ENCODE results near the gene MLIP.

DNA sequence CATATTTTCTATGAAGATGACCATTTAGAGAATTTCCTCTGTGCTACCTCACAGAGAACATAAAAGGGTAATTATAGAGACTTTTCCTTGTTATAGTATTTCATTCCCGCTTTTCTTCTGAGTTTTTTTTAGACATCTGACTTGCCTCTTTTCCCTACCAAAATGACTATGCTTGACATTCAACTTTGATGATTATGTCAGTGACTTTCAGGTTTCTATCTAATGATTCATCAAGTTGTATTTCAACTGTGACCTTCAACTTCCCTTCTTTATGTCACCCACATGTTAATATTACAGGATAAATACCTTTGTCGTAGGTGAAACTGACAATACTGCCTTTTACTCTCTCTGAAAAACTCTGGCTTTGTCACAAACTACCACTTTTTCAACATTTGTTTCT, 95.3 kb downstream of the MLIP start:
- TF ChIP-seq, protein P1, sequence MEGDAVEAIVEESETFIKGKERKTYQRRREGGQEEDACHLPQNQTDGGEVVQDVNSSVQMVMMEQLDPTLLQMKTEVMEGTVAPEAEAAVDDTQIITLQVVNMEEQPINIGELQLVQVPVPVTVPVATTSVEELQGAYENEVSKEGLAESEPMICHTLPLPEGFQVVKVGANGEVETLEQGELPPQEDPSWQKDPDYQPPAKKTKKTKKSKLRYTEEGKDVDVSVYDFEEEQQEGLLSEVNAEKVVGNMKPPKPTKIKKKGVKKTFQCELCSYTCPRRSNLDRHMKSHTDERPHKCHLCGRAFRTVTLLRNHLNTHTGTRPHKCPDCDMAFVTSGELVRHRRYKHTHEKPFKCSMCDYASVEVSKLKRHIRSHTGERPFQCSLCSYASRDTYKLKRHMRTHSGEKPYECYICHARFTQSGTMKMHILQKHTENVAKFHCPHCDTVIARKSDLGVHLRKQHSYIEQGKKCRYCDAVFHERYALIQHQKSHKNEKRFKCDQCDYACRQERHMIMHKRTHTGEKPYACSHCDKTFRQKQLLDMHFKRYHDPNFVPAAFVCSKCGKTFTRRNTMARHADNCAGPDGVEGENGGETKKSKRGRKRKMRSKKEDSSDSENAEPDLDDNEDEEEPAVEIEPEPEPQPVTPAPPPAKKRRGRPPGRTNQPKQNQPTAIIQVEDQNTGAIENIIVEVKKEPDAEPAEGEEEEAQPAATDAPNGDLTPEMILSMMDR (IDR thresholded peaks at IDR 0.05), result no peak
- TF ChIP-seq EP300 (IDR thresholded peaks at IDR 0.05), result no peak
- TF ChIP-seq POLR2A (IDR thresholded peaks at IDR 0.05), result no peak
